K562 (cell line): ENCODE results near the gene TBX1. TPM values are rescaled to one million over a fixed set of nuclear protein-coding genes. Genes with fewer than 3 reads are reported as not detected.

Experiments used
- ATF7 ChIP-seq: fragments of 450-650 bp; IDR thresholded peaks from 2 replicates; pipeline ENCODE4 v1.7.1; 2014; ENCODE audit warnings: mild to moderate bottlenecking, moderate library complexity
- BDP1 ChIP-seq: IDR thresholded peaks from 3 replicates; pipeline ENCODE4 v1.6.1; 2011; ENCODE audit not compliant: insufficient read length, insufficient read depth
- BHLHE40 ChIP-seq: IDR thresholded peaks from 2 replicates; pipeline ENCODE4 v1.6.1; 2011; ENCODE audit warnings: low read length, improper control_type of control experiment
- ELF2 ChIP-seq: fragments of 250-450 bp; sonication (Bioruptor Pico); IDR thresholded peaks from 2 replicates; pipeline ENCODE4 v1.5.0; 2021; ENCODE audit warnings: mild to moderate bottlenecking
- ESRRA ChIP-seq: fragments of 450-650 bp; IDR thresholded peaks from 2 replicates; pipeline ENCODE4 v1.6.1; 2014; ENCODE audit warnings: low read depth, mild to moderate bottlenecking, moderate library complexity, borderline replicate concordance
- FOXP1 ChIP-seq: sonication (generic); formaldehyde crosslinking; IDR thresholded peaks from 2 replicates; pipeline ENCODE4 v1.8.0; 2022; ENCODE audit warnings: mild to moderate bottlenecking, missing genetic modification reagents
- HNRNPH1 ChIP-seq: fragments of 200-400 bp; formaldehyde crosslinking; optimal IDR thresholded peaks from 2 replicates; pipeline ENCODE3; 2017; ENCODE audit warnings: low read depth, mild to moderate bottlenecking, low read length, moderate library complexity
- NFE2L1 ChIP-seq: fragments of 450-650 bp; IDR thresholded peaks from 2 replicates; pipeline ENCODE4 v1.6.1; 2016; ENCODE audit warnings: missing genetic modification characterization, low read depth, mild to moderate bottlenecking, missing compliant biosample characterization, moderate library complexity, borderline replicate concordance
- NFIX ChIP-seq: fragments of 250-450 bp; sonication (Bioruptor Pico); IDR thresholded peaks from 2 replicates; pipeline ENCODE4 v1.4.0; 2020; ENCODE audit warnings: low read depth, mild to moderate bottlenecking, moderate library complexity
- PHF8 ChIP-seq: fragments of 200-600 bp; sonication (generic); IDR thresholded peaks from 2 replicates; pipeline ENCODE4 v1.6.1; 2012; ENCODE audit warnings: mixed run types, mild to moderate bottlenecking, inconsistent platforms, low read length, moderate library complexity, borderline replicate concordance
- RFX5 ChIP-seq: IDR thresholded peaks from 2 replicates; pipeline ENCODE4 v1.6.1; 2011; ENCODE audit warnings: low read depth, mild to moderate bottlenecking, improper control_type of control experiment, low read length
- RHOXF2B ChIP-seq: fragments of 250-450 bp; sonication (Bioruptor Pico); conservative IDR thresholded peaks from 2 replicates; pipeline ENCODE4 v1.5.1; 2021
- STAG1 ChIP-seq: sonication (generic); formaldehyde crosslinking; IDR thresholded peaks from 2 replicates; pipeline ENCODE4 v1.5.0; 2020; ENCODE audit warnings: missing genetic modification reagents, borderline replicate concordance
- TFAM ChIP-seq: fragments of 250-450 bp; sonication (Bioruptor Pico); conservative IDR thresholded peaks from 2 replicates; pipeline ENCODE4 v1.5.0; 2021; ENCODE audit warnings: mild to moderate bottlenecking, moderate library complexity
- THRA ChIP-seq: fragments of 450-650 bp; IDR thresholded peaks from 2 replicates; pipeline ENCODE4 v1.6.1; 2017; ENCODE audit warnings: mild to moderate bottlenecking, moderate library complexity
- TOE1 ChIP-seq, 2 experiments: fragments of 450-650 bp in 1 of 2; sonication (generic) in 1 of 2; formaldehyde crosslinking in 1 of 2; IDR thresholded peaks; 2 replicates each; pipeline versions ENCODE4 v1.7.1 to v1.8.0; 2016 to 2022; ENCODE audit warnings: borderline replicate concordance in 2 of 2, mild to moderate bottlenecking in 2 of 2, antibody characterized with exemption in 1 of 2, inconsistent platforms in 1 of 2, low read depth in 1 of 2, missing genetic modification reagents in 1 of 2, moderate library complexity in 1 of 2
- ZFP1 ChIP-seq: fragments of 450-650 bp; formaldehyde crosslinking; IDR thresholded peaks from 2 replicates; pipeline ENCODE4 v1.4.0; 2020; ENCODE audit warnings: mild to moderate bottlenecking, mixed read lengths
- ZNF140 ChIP-seq: fragments of 250-450 bp; sonication (Bioruptor Pico); IDR thresholded peaks from 2 replicates; pipeline ENCODE4 v1.8.0; 2021; ENCODE audit warnings: moderate library complexity, mild to moderate bottlenecking, inconsistent platforms
- ZNF274 ChIP-seq: IDR thresholded peaks from 2 replicates; pipeline ENCODE4 v1.6.1; 2011; ENCODE audit warnings: low read depth, mild to moderate bottlenecking, low read length, moderate library complexity, borderline replicate concordance
- ZNF384 ChIP-seq: IDR thresholded peaks from 2 replicates; pipeline ENCODE4 v1.6.1; 2012; ENCODE audit warnings: low read depth, low read length, improper control_type of control experiment
- polyA plus RNA-seq, 8 experiments: library from polyadenylated mRNA; depleted of rRNA in 4 of 8; stranded (reverse) in 5 of 8; unstranded in 3 of 8; fragments of >200 nt; fragmentation: Nextera tagmentation in 2 of 8; fragmentation: Illumina TruSeq in 1 of 8; extraction: Ambion mirVana in 2 of 8; extraction: Trizol in 1 of 8; gene quantifications; 2 replicates each; pipeline versions ENCODE4 v1.2.1 to v1.2.3, GENCODE V29; 2011 to 2014; ENCODE audit warnings: inconsistent platforms in 1 of 8, missing spikeins in 1 of 8
- total RNA-seq, 7 experiments: library from RNA; depleted of rRNA in 6 of 7; stranded (reverse); fragments of >200 nt in 6 of 7; fragmentation: Illumina TruSeq in 2 of 7; extraction: Trizol in 2 of 7; gene quantifications; 2 replicates each; pipeline versions ENCODE4 v1.2.1 to v1.2.3, GENCODE V29; 2011 to 2021; ENCODE audit warnings: low replicate concordance in 1 of 7
- TF ChIP-seq, protein P1 (sequence below), 2 experiments: fragments of 250-450 bp in 1 of 2; fragments of 450-650 bp in 1 of 2; sonication (Bioruptor Pico) in 1 of 2; IDR thresholded peaks; 2 replicates each; pipeline versions ENCODE4 v1.6.1 to v1.8.0; 2016 to 2021; ENCODE audit warnings: mild to moderate bottlenecking in 2 of 2, moderate library complexity in 2 of 2, missing compliant biosample characterization in 1 of 2, missing genetic modification characterization in 1 of 2
- TF ChIP-seq, protein P2 (sequence below): IDR thresholded peaks from 3 replicates; pipeline ENCODE4 v1.6.1; 2011; ENCODE audit warnings: borderline replicate concordance, mild to moderate bottlenecking, moderate library complexity; ENCODE audit not compliant: insufficient read length; ENCODE audit errors: extremely low read depth

Gene TBX1
- total and polyA plus RNA-seq, 9 of the 15 experiments (the other 6 are each of a cell fraction or from before 2014, with no cell fraction given), result 0.07 to 35.0 (median 3.9) TPM

- TF ChIP-seq BDP1, result no peak
- no peak for TF ChIP-seq ELF2 (CRISPR knock-in tag)
- peak; percentile 64 for TF ChIP-seq ESRRA
- TF ChIP-seq, protein P1, sequence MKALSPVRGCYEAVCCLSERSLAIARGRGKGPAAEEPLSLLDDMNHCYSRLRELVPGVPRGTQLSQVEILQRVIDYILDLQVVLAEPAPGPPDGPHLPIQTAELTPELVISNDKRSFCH (CRISPR knock-in tag; IDR thresholded peaks at IDR 0.05), result no peak; the same call in 1 of the 2 replicates
- TF ChIP-seq, protein P1 (tag; IDR thresholded peaks at IDR 0.05), result no peak
- TF ChIP-seq BHLHE40, result peak; percentile 72
- no peak for TF ChIP-seq ZFP1 (CRISPR knock-in tag)
- peak; percentile 20; the same call in 1 of the 2 replicates for TF ChIP-seq NFIX (CRISPR knock-in tag)
- no peak for TF ChIP-seq NFE2L1
- TF ChIP-seq ATF7, result peak; percentile 92
- no peak for TF ChIP-seq ZNF274
- TF ChIP-seq ZNF384, result peak; percentile 94
- no peak for TF ChIP-seq ZNF140
- TF ChIP-seq PHF8, result peak; percentile 43; the same call in 1 of the 2 replicates
- peak; percentile 68; the same call in 1 of the 2 replicates for TF ChIP-seq TOE1 (IDR thresholded peaks at IDR 0.05; ENCODE audit: borderline replicate concordance)
- no peak for TF ChIP-seq TOE1 (CRISPR knock-in tag; IDR thresholded peaks at IDR 0.05; ENCODE audit: borderline replicate concordance, low read depth)
- no peak for TF ChIP-seq TFAM (CRISPR knock-in tag)
- no peak for TF ChIP-seq FOXP1
- no peak for TF ChIP-seq RFX5
- TF ChIP-seq RHOXF2B, result 0 out of 2 replicates have a peak, but pooled peaks have one; percentile 52
- TF ChIP-seq, protein P2, sequence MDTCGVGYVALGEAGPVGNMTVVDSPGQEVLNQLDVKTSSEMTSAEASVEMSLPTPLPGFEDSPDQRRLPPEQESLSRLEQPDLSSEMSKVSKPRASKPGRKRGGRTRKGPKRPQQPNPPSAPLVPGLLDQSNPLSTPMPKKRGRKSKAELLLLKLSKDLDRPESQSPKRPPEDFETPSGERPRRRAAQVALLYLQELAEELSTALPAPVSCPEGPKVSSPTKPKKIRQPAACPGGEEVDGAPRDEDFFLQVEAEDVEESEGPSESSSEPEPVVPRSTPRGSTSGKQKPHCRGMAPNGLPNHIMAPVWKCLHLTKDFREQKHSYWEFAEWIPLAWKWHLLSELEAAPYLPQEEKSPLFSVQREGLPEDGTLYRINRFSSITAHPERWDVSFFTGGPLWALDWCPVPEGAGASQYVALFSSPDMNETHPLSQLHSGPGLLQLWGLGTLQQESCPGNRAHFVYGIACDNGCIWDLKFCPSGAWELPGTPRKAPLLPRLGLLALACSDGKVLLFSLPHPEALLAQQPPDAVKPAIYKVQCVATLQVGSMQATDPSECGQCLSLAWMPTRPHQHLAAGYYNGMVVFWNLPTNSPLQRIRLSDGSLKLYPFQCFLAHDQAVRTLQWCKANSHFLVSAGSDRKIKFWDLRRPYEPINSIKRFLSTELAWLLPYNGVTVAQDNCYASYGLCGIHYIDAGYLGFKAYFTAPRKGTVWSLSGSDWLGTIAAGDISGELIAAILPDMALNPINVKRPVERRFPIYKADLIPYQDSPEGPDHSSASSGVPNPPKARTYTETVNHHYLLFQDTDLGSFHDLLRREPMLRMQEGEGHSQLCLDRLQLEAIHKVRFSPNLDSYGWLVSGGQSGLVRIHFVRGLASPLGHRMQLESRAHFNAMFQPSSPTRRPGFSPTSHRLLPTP, result no peak
- no peak for TF ChIP-seq THRA
- no peak for TF ChIP-seq HNRNPH1
- no peak for TF ChIP-seq STAG1 (CRISPR knock-in tag)
Measured at GRCh38 chr22:19815093-19815822, 54.7 kb downstream of the TBX1 start (continued).
